NCI-H128 (cell line): ENCODE data around the gene KLHDC7B.

Experiments
- DNase-seq: peaks from one replicate; lab custom pipeline; 2025; ENCODE audit not compliant: unreplicated experiment; lab: John Stamatoyannopoulos, UW

The KLHDC7B gene

DNA sequence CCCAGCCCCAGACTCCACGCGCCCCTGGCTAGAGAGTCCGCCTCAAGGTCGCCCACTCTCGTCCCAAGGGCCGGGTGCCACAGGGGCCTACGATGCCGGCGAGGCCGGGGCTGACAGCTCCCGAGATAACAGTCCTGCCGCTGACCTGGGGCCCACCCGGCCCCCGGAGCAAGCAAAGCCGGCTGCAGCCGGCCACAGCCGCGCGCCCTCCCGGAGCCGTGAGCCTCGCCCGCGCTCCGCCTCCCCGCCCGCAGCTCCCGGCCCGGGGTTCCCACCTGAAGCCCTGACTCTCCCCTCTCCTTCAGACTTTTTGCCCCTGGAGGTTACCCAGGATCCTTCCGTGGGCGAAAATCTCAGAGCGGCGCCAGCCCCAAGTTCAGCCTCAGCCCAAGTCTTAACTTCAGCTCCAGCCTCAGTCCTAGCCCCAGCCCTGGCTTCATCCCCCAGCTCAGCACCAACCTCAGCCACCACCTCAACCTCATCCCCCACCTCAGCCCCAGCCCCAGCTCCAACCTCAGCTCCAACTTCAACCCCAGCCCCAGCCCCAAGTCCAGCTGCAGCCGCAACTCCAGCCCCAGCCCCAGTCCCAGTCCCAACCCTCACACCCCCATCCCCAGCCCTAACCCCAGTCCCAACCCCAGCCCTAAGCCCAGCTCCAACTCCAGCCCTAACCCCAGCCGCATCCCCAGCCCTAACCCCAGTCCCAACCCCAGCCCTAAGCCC, 1.7 kb downstream of the KLHDC7B start:
- DNase-seq = no peak

DNA sequence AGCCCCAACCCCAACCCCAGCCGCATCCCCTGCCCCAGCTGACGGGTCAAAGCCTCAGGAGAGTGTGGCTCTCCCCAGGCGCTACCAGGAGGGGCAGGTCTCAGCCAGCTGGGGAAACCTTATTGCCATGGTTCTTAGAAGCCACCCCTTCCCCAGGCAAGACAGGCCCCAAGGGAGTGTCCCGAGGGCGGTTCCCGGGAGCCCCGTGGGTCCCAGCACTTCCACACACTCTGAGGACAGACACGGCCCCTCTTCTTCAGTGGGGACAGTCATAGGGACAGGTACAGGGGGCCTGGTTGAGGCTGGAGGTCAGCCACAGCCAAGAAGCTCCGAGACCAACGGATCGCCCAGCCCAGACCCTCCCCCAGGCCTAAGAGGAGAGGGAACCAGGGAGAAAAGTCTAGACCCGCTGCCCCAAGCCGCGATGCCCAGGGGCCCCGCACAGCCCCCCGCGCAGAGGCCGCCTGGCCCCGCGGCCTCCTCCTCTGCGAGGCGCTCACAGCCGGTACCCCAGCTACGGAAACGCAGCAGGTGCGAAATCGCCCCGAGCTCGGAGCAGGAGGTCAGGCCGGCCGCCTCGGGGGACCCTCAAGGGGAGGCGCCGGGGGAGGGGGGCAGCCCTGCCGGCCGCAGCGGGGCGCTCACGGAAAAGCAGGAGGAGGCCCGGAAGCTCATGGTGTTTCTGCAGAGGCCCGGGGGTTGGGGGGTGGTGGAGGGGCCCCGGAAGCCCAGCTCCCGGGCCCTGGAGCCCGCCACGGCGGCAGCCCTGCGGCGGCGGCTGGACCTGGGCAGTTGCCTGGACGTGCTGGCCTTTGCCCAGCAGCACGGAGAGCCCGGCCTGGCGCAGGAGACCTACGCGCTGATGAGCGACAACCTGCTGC, 2.6 kb downstream of the KLHDC7B start:
- DNase-seq = no peak

GRCh38 chr22:50548921-50549790, 3.5 kb downstream of the KLHDC7B start:
- DNase-seq = no peak

DNA sequence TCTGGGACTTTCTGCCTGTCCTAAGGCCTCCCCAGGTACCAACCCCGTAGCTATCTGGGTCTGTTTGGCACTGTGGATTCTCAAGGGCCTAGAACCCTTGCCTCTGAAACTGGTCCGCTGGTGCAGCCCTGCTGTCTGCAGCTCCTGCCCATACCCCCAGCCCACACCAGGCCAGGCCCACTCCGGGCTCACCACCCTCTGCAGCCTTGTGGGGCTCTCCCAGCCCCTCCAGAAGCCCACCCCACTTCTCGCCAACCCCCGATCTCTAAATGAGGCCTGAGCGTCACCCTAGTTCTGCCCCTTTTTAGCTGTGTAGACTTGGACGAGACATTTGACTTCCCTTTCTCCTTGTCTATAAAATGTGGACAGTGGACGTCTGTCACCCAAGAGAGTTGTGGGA, 4.7 kb downstream of the KLHDC7B start:
- no peak for DNase-seq

DNA sequence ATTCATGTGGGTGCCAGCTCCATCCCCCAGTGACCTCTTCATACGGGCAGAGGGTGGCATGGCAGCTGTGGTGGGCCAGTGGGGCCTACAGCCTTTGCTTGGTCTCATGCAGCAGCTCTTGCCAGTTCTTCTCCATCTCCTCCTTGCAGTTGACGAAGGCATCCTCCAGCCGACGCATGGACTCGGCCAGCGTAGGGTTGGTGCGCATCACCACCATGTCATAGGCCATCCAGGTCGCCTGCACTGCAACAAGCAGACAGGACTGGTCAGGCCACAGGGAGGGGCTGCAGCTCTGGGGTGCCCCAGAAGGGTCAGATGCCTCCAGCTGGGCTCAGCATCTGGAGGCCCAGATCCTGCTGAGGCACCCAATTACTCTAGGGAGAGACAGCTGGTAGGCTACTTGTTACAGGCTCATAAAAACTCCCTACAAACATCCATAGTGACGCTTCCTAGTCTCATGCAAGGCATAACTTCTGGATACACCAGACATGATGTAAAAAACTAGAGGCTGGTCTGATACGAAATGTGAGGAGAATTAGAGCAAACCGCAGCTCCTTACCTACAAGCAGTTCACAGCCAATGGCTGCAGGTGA, 5.6 kb downstream of the KLHDC7B start:
- no peak for DNase-seq

- no peak for DNase-seq
Measured at GRCh38 chr22:50553310-50553709, 7.6 kb downstream of the KLHDC7B start.

DNA sequence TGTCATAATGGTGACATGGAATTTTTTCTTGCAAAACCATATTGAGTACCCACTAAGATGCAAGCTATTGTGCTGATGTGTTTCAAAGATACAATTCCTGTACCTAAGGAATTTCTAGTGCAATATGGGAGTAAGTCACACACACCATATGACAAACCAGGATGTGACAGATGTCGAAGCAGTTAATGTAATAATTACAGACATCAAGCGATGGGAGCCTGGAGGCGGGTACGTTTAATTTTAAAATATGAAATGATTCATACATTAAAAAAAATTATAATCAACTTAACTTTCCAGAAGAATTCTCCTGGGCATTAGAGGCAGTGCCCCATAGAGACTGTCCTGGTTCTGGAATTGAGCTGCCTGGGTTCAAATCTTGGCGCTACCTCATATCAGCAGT, 11.0 kb downstream of the KLHDC7B start:
- no peak for DNase-seq

DNA sequence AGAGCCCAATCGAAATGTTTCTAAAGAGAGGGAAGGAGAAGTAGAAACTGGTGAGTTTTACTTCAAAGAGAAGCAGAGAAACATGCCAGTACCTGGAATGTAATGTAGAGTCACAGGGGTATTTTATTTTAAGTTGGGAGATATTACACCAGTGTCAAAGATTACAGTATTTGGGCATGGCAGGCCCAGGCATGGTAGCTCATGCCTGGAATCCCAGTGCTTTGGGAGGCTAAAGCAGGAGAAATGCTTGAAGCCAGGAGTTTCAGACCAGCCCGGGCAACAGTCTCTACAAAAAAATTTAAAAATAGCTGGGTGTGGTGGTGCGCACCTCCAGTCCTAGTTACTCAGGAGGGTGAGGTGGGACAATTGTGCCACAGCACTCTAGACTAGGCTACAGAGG, 14.3 kb downstream of the KLHDC7B start:
- DNase-seq = no peak

- DNase-seq = no peak
Measured at GRCh38 chr22:50561401-50562358, 16.0 kb downstream of the KLHDC7B start.

DNA sequence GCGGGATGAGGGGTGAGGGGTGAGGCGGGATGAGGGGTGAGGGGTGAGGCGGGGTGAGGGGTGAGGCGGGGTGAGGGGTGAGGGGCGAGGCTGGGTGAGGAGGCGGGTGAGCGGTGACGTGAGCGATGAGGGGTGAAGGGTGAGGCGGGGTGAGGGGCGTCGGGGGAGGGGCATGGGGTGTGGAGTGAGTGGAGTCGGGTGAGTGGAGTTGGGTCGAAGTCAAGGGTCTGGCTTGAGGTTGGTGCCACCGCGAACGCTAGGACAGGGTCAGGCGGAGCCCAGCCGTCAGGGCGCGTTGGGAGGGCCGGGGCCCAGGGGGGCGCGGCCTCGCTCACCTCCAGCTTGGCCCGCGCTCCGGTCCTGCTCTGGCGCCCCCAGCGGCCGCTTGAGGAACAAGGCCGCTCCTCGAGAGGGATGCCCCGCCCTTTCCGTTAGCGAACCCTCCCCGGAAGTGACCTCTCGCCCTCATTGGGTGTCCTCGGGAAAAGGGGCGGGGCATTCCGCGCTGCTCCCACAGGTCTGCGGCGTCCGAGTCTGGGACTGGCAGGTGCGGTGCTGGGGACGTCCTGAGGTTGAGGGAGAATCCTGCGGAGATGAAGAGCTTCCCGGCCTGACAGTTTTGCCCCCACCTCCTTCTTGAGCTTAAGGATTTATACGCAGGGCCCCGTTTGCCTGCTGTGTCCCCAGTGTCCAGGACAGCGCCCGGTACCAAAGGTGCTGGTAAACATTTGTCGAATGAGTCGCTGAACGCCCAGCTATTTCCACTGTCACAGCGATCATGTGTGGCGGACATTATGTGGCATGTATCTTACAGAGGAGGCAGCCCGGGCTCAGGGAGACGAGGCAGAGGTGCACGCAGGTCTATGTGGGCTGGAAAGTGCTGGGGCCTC, 17.1 kb downstream of the KLHDC7B start, which contains the start of gene SYCE3:
SYCE3 (minus strand) TSS at position 397 of the 890 bp plus-strand sequence. CDS start 6,514 bp downstream, outside the sequence.
- DNase-seq = peak; percentile 78

DNA sequence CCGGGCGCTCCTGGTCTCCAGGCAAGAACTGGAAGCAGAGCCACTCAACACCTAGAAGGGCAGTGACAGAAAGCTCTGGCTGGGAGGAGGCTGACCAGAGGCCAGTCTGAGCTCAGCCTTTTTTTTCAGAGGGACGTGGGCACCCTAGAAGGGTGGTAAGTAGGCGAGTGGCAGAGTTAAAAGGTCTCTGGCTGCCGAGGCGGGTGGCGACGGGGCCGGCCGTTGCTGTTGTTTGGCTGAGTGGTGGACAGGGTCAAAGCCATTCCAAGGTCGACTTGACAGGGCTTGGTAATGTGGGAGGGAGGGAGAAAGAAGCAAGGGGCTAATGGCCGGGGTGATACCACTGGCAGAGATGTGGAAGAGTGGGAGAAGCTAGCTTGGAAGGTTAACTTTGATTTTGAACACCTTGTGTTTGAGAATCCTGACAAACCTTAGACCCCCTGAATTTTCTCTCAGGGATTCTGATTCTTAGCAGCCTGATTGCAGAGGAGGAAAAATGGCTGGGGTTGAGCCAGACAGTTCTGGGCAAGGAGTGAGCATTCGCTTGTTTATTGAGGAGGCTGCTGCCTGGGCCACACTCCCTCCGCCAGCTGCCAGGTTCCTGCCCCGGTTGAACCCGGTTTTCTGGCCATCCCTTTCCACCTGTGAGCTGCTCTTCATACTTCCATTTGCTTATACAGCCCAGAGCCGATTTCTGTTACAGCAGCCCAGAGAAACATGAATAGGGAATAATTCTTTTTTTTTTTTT, 17.9 kb downstream of the KLHDC7B start:
- DNase-seq = no peak

GRCh38 chr22:50564289-50564688, 18.6 kb downstream of the KLHDC7B start:
- no peak for DNase-seq

DNA sequence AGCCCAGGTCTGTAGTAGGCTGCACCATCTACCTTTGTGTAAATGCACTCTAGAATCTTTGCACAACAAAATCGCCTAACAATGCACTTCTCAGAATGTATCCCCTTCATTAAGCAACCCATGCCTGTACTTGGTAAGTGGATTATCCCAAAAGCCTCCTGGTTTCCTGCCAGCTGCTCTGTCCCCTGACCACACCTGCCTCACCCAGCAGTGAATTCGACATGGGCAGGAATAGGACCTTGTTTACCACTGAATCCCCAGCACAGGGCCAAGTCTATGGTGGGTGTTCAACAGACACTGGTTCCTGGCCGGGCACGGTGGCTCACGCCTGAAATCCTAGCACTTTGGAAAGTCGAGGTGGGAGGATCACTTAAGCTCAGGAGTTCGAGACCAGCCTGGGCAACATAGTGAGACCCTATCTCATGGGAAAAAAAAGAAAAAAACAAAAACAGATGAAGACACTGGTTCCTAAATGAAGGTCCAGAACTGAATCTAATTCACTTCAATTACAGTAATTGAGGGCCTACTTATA, 22.1 kb downstream of the KLHDC7B start:
- no peak for DNase-seq

- DNase-seq = no peak
Measured at GRCh38 chr22:50568626-50569025, 22.9 kb downstream of the KLHDC7B start.

GRCh38 chr22:50569041-50569459, 23.4 kb downstream of the KLHDC7B start:
- DNase-seq = no peak

DNA sequence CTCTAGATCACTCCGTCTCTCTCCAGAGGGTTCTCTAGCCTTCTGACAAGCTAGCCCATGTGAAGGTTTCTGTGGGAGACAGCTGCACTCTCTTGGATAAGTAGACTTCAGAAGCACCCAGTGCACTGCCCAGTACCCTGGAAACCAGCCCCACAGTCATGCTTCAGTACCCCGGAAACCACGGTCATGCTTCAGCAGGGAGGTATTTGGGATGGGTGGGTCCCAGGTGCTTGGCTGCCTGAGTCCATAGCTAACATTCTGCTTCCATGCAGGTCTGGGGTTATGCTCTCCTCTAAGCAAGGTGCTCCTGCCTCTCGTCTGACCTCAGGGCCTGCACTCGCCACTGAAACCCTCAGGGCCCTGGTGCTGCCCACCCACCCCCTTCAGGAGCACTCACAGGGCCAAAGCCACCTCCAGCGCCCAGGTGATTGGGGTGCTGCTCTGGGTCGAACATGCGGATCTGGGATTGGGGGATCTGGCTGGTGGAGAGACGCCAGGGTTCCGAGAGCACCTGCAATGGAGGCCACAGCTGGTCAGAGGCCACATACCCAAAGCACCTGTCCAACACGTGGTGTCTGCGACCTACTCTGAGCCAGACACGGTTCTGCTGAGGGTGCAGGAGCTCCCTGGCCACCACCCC, 24.3 kb downstream of the KLHDC7B start:
- no peak for DNase-seq

DNA sequence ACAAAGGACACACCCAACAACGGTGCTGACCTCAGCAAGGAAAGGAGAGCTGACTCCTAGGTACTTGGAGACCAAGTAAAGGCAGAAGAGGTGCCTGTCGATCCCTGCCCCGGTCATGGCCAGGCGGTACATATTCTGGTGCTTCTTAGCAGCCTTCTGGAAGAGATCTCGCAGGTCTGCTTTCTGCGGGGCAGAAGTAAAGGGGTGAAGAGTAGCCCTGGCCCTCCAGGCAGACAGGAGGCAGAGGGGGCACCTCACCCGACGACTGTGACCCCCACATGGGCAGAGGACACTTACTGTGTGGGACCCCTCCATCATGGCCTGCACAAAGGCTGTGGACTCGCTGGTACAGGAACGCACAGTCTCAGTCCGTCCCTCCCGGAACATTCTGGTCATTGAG, 25.2 kb downstream of the KLHDC7B start:
- no peak for DNase-seq
